Upper lobe of left lung (tissue), 4 donors: ENCODE results near the gene ANXA4.
"Not testable (repeated sequence)": the region's sequence is repeated elsewhere in the genome, so short reads cannot be mapped to it uniquely, and the experiment has no call there.

Experiments
- CTCF ChIP-seq, 6 experiments: fragments of 450-650 bp in 4 of 6; fragments of 200-600 bp in 2 of 6; sonication (generic) in 2 of 6; IDR thresholded peaks; one replicate each; pipeline ENCODE4 v1.5.1; 2016 to 2019; ENCODE audit warnings: antibody characterized with exemption in 6 of 6
- EP300 ChIP-seq, 4 donors: sonication (generic); formaldehyde crosslinking; IDR thresholded peaks; one replicate each; pipeline ENCODE4 v1.5.1; 2017; ENCODE audit warnings: antibody characterized with exemption in 4 of 4, control low read depth in 2 of 4
- POLR2A ChIP-seq, 4 donors: fragments of 450-650 bp; IDR thresholded peaks; one replicate each; pipeline ENCODE4 v1.5.1; 2016 to 2017; ENCODE audit warnings: antibody characterized with exemption in 4 of 4, mild to moderate bottlenecking in 2 of 4
- POLR2AphosphoS5 ChIP-seq, 2 donors: sonication (generic); formaldehyde crosslinking; IDR thresholded peaks; one replicate each; pipeline ENCODE4 v1.5.1; 2017; ENCODE audit warnings: antibody characterized with exemption in 2 of 2

- TF ChIP-seq POLR2A, CTCF, POLR2AphosphoS5, EP300 (IDR thresholded peaks at IDR 0.05): not testable (repeated sequence)
Observed at GRCh38 chr2:69830906-69831241, 88.9 kb downstream of the ANXA4 start.
